ENCODE results near the gene IQGAP3. TPM values are rescaled to one million over a fixed set of nuclear protein-coding genes. Genes with fewer than 3 reads are reported as not detected.

IQGAP3 gene
- total RNA-seq (2022; extraction: Qiagen RNA extraction; ENCODE audit: low read depth) = 11.6 to 18.6 TPM (median 15.8 TPM) in 5 replicates

GRCh38 chr1:156571919-156572662, at the start of gene IQGAP3:
Gene IQGAP3, minus strand, starts transcription at chr1:156572565. Its CDS starts 36 bp downstream, at chr1:156572529.

GRCh38 chr1:156618853-156619581, 46.7 kb upstream of the IQGAP3 start, which contains the start of gene HAPLN2:
Gene HAPLN2, plus strand, starts transcription at chr1:156619415. Its CDS starts 4,076 bp downstream, at chr1:156623491.

GRCh38 chr1:156601122-156601830, 28.9 kb upstream of the IQGAP3 start, which contains the start of gene GPATCH4:
Gene GPATCH4, minus strand, starts transcription at chr1:156601479.

GRCh38 chr1:156591432-156592157, 19.2 kb upstream of the IQGAP3 start, which contains the start of gene NAXE:
Gene NAXE, plus strand, starts transcription at chr1:156591776. Its CDS starts 29 bp downstream, at chr1:156591805.

GRCh38 chr1:156579472-156579871, 7.1 kb upstream of the IQGAP3 start, which contains the start of gene TTC24:
Gene TTC24, plus strand, starts transcription at chr1:156579723. Its CDS starts 1,642 bp downstream, at chr1:156581365.

GRCh38 chr1:156500543-156500792, 71.9 kb downstream of the IQGAP3 start, which contains the start of gene MEF2D:
Gene MEF2D, minus strand, starts transcription at chr1:156500775. Its CDS starts 17,483 bp downstream, at chr1:156483292.

Other genes with a start within 250 kb of the IQGAP3 start
- 379 to 433 TPM (median 412 TPM) in 5 replicates for gene CCT3, start 234.3 kb downstream of the IQGAP3 start, total RNA-seq (2022; extraction: Qiagen RNA extraction; ENCODE audit: low read depth)
- 1.2 to 3.0 TPM (median 1.6 TPM) in 5 replicates for gene TSACC, start 234.0 kb downstream of the IQGAP3 start, total RNA-seq (2022; extraction: Qiagen RNA extraction; ENCODE audit: low read depth)
- not detected in 5 replicates for gene RHBG, start 203.4 kb downstream of the IQGAP3 start, total RNA-seq (2022; extraction: Qiagen RNA extraction; ENCODE audit: low read depth)
- gene MEF2D, start 71.8 kb downstream of the IQGAP3 start, total RNA-seq (2022; extraction: Qiagen RNA extraction; ENCODE audit: low read depth) = 22.6 to 36.0 TPM (median 31.5 TPM) in 5 replicates
- not detected in 5 replicates for gene TTC24, start 7.2 kb upstream of the IQGAP3 start, total RNA-seq (2022; extraction: Qiagen RNA extraction; ENCODE audit: low read depth)
- gene NAXE, start 19.2 kb upstream of the IQGAP3 start, total RNA-seq (2022; extraction: Qiagen RNA extraction; ENCODE audit: low read depth) = 136 to 185 TPM (median 163 TPM) in 5 replicates
- 65.4 to 96.3 TPM (median 74.7 TPM) in 5 replicates for gene GPATCH4, start 28.9 kb upstream of the IQGAP3 start, total RNA-seq (2022; extraction: Qiagen RNA extraction; ENCODE audit: low read depth)
- gene HAPLN2, start 46.9 kb upstream of the IQGAP3 start, total RNA-seq (2022; extraction: Qiagen RNA extraction; ENCODE audit: low read depth) = 0.13 to 0.14 TPM in 2 of 5 replicates, not detected in the others
- 0.06 TPM in 1 of 5 replicates, not detected in the others for gene BCAN, start 69.6 kb upstream of the IQGAP3 start, total RNA-seq (2022; extraction: Qiagen RNA extraction; ENCODE audit: low read depth)
- 1.2 to 1.7 TPM (median 1.3 TPM) in 5 replicates for gene NES, start 104.8 kb upstream of the IQGAP3 start, total RNA-seq (2022; extraction: Qiagen RNA extraction; ENCODE audit: low read depth)
- 11.5 to 19.1 TPM (median 11.6 TPM) in 5 replicates for gene CRABP2, start 133.0 kb upstream of the IQGAP3 start, total RNA-seq (2022; extraction: Qiagen RNA extraction; ENCODE audit: low read depth)
- gene METTL25B, start 155.9 kb upstream of the IQGAP3 start, total RNA-seq (2022; extraction: Qiagen RNA extraction; ENCODE audit: low read depth) = 19.5 to 25.1 TPM (median 23.8 TPM) in 5 replicates
- 46.4 to 55.1 TPM (median 48.6 TPM) in 5 replicates for gene ISG20L2, start 156.2 kb upstream of the IQGAP3 start, total RNA-seq (2022; extraction: Qiagen RNA extraction; ENCODE audit: low read depth)
- 175 to 219 TPM (median 189 TPM) in 5 replicates for gene MRPL24, start 168.5 kb upstream of the IQGAP3 start, total RNA-seq (2022; extraction: Qiagen RNA extraction; ENCODE audit: low read depth)
- 455 to 489 TPM (median 463 TPM) in 5 replicates for gene HDGF, start 179.1 kb upstream of the IQGAP3 start, total RNA-seq (2022; extraction: Qiagen RNA extraction; ENCODE audit: low read depth)
- 67.6 to 90.1 TPM (median 73.5 TPM) in 5 replicates for gene PRCC, start 195.0 kb upstream of the IQGAP3 start, total RNA-seq (2022; extraction: Qiagen RNA extraction; ENCODE audit: low read depth)
- 2.1 to 5.6 TPM (median 3.6 TPM) in 5 replicates for gene SH2D2A, start 244.3 kb upstream of the IQGAP3 start, total RNA-seq (2022; extraction: Qiagen RNA extraction; ENCODE audit: low read depth)

All from A549 treated with RU486 at 1 μM for 4 hours (cell line).